Stomach (tissue), 9 donors: Measurements from ENCODE around the gene LNX2. TPM values are rescaled to one million over a fixed set of nuclear protein-coding genes. Genes with fewer than 3 reads are reported as not detected.
A peak's percentile ranks its signal among the peaks of the same experiment; 100 is the strongest.

ENCODE experiments used
- DNase-seq, 2 donors: peaks; one replicate each; pipeline versions ENCODE4 v3.0.0 to v3.0.0-alpha.2; 2013 to 2019
- H3K27ac ChIP-seq, 5 donors: fragments of 200-600 bp in 4 of 5; sonication (generic) in 4 of 5; one replicate each; pipeline ENCODE4 v1.5.1; 2013 to 2019; ENCODE audit warnings: mild to moderate bottlenecking in 1 of 5, moderate library complexity in 1 of 5
- H3K27me3 ChIP-seq, 3 donors: fragments of 200-600 bp; sonication (generic); one replicate each; pipeline ENCODE4 v1.5.1; 2017 to 2019; ENCODE audit warnings: mixed run types in 1 of 3
- H3K36me3 ChIP-seq, 4 donors: fragments of 200-600 bp; sonication (generic); 1 replicate in 3 of 4; 2 replicates in 1 of 4; pipeline ENCODE4 v1.5.1; 2016 to 2019
- H3K4me1 ChIP-seq, 4 donors: fragments of 200-600 bp; sonication (generic); one replicate each; pipeline ENCODE4 v1.5.1; 2016 to 2019
- H3K4me3 ChIP-seq, 4 donors: fragments of 200-600 bp; sonication (generic) in 3 of 4; one replicate each; pipeline ENCODE4 v1.5.1; 2016 to 2019; ENCODE audit warnings: mild to moderate bottlenecking in 1 of 4
- H3K9me3 ChIP-seq, 4 donors: fragments of 200-600 bp; sonication (generic); one replicate each; pipeline ENCODE4 v1.5.1; 2016 to 2019
- EP300 ChIP-seq: sonication (generic); formaldehyde crosslinking; IDR thresholded peaks from one replicate; pipeline ENCODE4 v1.6.1; 2017; ENCODE audit warnings: antibody characterized with exemption
- POLR2A ChIP-seq, 4 donors: fragments of 450-650 bp; IDR thresholded peaks; one replicate each; pipeline ENCODE4 v1.6.1; 2016; ENCODE audit warnings: antibody characterized with exemption in 4 of 4, control low read depth in 2 of 4, mild to moderate bottlenecking in 1 of 4, moderate library complexity in 1 of 4
- POLR2AphosphoS5 ChIP-seq, 3 donors: sonication (generic); formaldehyde crosslinking; IDR thresholded peaks; one replicate each; pipeline ENCODE4 v1.6.1; 2016; ENCODE audit warnings: antibody characterized with exemption in 3 of 3
- WGBS, 5 donors: extraction: QIAGEN DNeasy Blood & Tissue Kit in 3 of 5; methylation state at CpG; one replicate each; pipeline versions ENCODE4 v1.1.5 to v1.1.7; 2013 to 2018; 5-methylcytosine and 5-hydroxymethylcytosine counted together
- intact Hi-C: fragments of 100-400 bp; cut with DNase I; formaldehyde crosslinking; loops from one replicate; pipeline ENCODE4 v1.15.1; 2023; ENCODE audit warnings: low total_unique reads
- polyA plus RNA-seq, 3 donors: library from polyadenylated mRNA; stranded (reverse); fragments of 200-250 nt; gene quantifications; one replicate each; pipeline ENCODE4 v1.2.3, GENCODE V29; 2013
- total RNA-seq, 5 donors: library from RNA; depleted of rRNA; stranded (reverse); fragments of >200 nt; gene quantifications; one replicate each; pipeline versions ENCODE4 v1.1.0 to v1.2.3, GENCODE V29; 2014 to 2016
- TF ChIP-seq, protein P1 (sequence below), 7 experiments: fragments of 450-650 bp in 4 of 7; fragments of 200-600 bp in 3 of 7; sonication (generic) in 3 of 7; IDR thresholded peaks; one replicate each; pipeline ENCODE4 v1.5.1; 2016 to 2019; ENCODE audit warnings: antibody characterized with exemption in 7 of 7, control low read depth in 2 of 7, mild to moderate bottlenecking in 1 of 7
- donor health status: healthy with polysubstance abuse.
- donor health status: Bipolar disorder and iron deficiency.
- donor health status: healthy.

Gene LNX2
- total and polyA plus RNA-seq, 8 donors = 3.5 to 35.7 (median 9.3) TPM

DNA sequence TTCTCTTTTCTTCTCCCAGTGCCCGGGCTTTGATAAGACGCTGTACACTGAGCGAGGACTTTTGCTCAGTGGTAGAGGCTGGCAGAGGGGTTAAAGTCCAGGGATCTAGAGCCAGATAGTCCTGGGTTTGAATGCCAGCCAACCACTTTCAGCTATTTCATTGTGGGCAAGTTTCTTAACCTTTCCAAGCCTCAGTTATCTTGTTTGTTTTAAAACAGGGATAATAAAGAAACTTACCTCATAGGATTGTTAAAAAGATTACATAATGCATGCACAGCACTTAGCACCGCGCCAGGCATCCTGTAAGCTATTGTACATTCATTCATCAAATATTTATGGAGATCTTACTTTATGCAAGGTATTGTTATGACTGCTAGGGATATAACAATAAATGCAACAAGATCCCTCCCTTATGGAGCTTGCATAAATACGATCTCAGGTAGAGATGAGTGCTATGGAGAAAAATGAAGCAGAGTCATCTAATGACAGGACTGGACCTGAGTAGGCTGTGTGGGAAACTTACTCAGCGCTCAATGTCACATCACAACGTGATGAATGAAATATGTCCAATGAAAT lies 70.8 kb downstream of the LNX2 start:
- no peaks in the 10 kb centered on the region for H3K9me3 ChIP-seq
- H3K36me3 ChIP-seq = peaks cover 0 to 67% (median 61%) of the 10 kb centered on the region in 4 donors
- H3K27ac ChIP-seq = peak overlapping the region in 4 of 5 donors; percentile 23 to 41 (median 38)
- no peak overlapping the region for H3K4me3 ChIP-seq
- H3K4me1 ChIP-seq = peaks cover 9 to 40% (median 16%) of the 10 kb centered on the region in 4 donors
- peak; percentile 64 to 82 for DNase-seq
- intact Hi-C loops = no loop called here
- H3K27me3 ChIP-seq = no peaks in the 10 kb centered on the region
- WGBS, 5 donors = 38 to 66% (median 46%) methylated on average over 8 of the region's 8 CpGs
- TF ChIP-seq EP300 (no peak), POLR2AphosphoS5 (IDR thresholded peaks at IDR 0.05) (peak in 2 of 3 donors; percentile 50 to 73)
- TF ChIP-seq, protein P1, sequence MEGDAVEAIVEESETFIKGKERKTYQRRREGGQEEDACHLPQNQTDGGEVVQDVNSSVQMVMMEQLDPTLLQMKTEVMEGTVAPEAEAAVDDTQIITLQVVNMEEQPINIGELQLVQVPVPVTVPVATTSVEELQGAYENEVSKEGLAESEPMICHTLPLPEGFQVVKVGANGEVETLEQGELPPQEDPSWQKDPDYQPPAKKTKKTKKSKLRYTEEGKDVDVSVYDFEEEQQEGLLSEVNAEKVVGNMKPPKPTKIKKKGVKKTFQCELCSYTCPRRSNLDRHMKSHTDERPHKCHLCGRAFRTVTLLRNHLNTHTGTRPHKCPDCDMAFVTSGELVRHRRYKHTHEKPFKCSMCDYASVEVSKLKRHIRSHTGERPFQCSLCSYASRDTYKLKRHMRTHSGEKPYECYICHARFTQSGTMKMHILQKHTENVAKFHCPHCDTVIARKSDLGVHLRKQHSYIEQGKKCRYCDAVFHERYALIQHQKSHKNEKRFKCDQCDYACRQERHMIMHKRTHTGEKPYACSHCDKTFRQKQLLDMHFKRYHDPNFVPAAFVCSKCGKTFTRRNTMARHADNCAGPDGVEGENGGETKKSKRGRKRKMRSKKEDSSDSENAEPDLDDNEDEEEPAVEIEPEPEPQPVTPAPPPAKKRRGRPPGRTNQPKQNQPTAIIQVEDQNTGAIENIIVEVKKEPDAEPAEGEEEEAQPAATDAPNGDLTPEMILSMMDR (IDR thresholded peaks at IDR 0.05) = no peak

DNA sequence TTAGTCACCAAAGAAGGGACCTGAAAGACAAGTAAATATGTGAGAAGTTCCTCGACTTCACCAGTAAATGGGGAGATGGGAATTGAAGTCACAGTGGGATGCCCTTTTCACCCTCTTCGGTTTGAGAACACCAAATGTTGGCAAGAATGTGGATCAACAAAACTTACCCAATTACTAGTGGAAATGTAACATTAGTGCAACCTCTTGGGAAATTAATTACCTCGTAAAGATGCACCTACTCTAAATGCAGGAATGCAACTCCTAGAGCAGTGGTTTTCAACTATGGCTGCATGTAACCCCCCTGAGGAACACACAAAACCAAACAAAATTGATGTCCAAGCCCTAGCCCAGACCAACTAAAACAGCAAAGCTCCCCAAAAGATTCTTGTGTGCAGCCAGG lies 78.1 kb downstream of the LNX2 start:
- no peak for TF ChIP-seq POLR2AphosphoS5 (IDR thresholded peaks at IDR 0.05)
- TF ChIP-seq POLR2A (IDR thresholded peaks at IDR 0.05) = no peak
- TF ChIP-seq, protein P1 (IDR thresholded peaks at IDR 0.05) = no peak
- peaks cover 0 to 21% (median 10%) of the 10 kb centered on the region in 4 donors for H3K36me3 ChIP-seq
- intact Hi-C loops = no loop called here
- H3K27me3 ChIP-seq = no peaks in the 10 kb centered on the region
- DNase-seq = no peak
- H3K4me3 ChIP-seq = no peak overlapping the region
- H3K9me3 ChIP-seq = no peaks in the 10 kb centered on the region
- H3K4me1 ChIP-seq = no peaks in the 10 kb centered on the region
- H3K27ac ChIP-seq = no peak overlapping the region
- 76 to 90% (median 79%) methylated on average over 3 of the region's 3 CpGs for WGBS, 5 donors

DNA sequence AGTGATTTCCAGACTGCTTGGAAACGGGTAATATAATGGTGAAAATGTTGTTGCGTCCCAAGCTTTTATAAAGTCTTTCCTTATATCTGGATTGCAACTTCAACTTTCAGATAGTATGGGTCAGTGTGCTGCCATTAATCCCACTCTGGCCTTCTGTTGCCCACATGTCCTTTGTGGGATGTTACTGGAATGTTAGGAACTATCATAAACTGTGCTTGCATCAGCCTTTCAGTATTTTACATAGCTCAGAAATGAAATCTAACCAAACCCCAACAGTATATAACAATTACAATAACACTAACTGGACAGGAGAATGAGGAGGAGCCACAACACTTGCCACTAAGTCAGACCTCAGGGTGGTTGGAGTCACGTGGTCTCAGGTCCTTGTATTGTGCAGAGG lies 78.9 kb downstream of the LNX2 start:
- DNase-seq = no peak
- TF ChIP-seq POLR2A (IDR thresholded peaks at IDR 0.05) (no peak), EP300 (no peak), POLR2AphosphoS5 (IDR thresholded peaks at IDR 0.05) (no peak)
- TF ChIP-seq, protein P1 (IDR thresholded peaks at IDR 0.05) = no peak
- H3K27me3 ChIP-seq = no peaks in the 10 kb centered on the region
- 85 to 96% (median 91%) methylated on average over 3 of the region's 3 CpGs for WGBS, 5 donors
- no peaks in the 10 kb centered on the region for H3K9me3 ChIP-seq
- no peak overlapping the region for H3K27ac ChIP-seq
- no peak overlapping the region for H3K4me3 ChIP-seq
- H3K36me3 ChIP-seq = peaks cover 0 to 21% (median 8%) of the 10 kb centered on the region in 4 donors
- intact Hi-C loops = no loop called here
- no peaks in the 10 kb centered on the region for H3K4me1 ChIP-seq

DNA sequence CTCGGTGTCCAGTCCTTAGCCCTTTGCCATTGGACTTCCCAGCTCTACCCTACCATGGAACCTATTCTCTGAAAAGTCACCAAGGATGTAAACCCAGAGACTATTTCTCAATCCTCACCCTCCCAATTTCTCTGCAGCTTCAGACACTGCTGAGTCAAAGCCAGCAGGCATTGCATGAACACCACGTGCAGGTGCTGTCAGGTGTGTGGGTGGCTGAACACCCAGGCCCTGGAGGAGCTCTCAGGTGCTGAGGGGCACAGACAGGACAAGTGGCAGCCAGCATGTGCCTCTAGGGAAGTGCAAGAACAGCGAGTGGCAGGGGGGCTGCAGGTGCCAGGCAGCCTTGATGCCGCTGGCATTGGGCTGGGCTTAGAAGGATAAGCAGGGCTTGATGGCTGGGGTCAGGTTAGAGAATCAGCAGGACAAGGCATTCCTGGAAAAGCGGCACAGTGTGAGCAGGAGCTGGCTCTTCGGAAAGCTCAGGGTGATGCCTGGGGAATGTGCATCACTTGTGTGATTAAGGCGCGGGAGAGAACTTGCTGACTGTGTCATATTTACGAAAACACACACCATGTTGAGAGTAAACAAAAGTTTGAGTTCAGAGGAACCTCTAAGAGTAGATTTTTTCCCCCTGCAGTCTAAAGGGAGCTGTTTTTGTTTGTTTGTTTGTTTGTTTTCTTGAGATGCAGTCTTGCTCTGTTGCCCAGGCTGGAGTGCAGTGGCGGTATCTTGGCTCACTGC lies 83.8 kb downstream of the LNX2 start:
- Histone ChIP-seq H3K27ac (no peak overlapping the region), H3K4me3 (no peak overlapping the region), H3K4me1 (peaks cover 8 to 17% (median 8%) of the 10 kb centered on the region in 4 donors), H3K9me3 (no peaks in the 10 kb centered on the region), H3K27me3 (no peaks in the 10 kb centered on the region), H3K36me3 (peaks cover 0 to 5% (median 0%) of the 10 kb centered on the region in 4 donors)
- WGBS, 5 donors = 82 to 87% (median 86%) methylated on average over 10 of the region's 10 CpGs
- DNase-seq = no peak
- TF ChIP-seq POLR2A (IDR thresholded peaks at IDR 0.05) (no peak), EP300 (no peak)
- intact Hi-C loops = loop anchor here (10.0 kb wide), 1 partner anchor 288 kb away; no protein-coding TSS in a partner anchor
